ENCODE results near the gene PIGO. TPM values are rescaled to one million over a fixed set of nuclear protein-coding genes. Genes with fewer than 3 reads are reported as not detected.
A peak's percentile ranks its signal among the peaks of the same experiment; 100 is the strongest.

PIGO gene
- total RNA-seq, 3 donors from 2014 or later, result 15.4 to 24.9 (median 18.0) TPM

DNA sequence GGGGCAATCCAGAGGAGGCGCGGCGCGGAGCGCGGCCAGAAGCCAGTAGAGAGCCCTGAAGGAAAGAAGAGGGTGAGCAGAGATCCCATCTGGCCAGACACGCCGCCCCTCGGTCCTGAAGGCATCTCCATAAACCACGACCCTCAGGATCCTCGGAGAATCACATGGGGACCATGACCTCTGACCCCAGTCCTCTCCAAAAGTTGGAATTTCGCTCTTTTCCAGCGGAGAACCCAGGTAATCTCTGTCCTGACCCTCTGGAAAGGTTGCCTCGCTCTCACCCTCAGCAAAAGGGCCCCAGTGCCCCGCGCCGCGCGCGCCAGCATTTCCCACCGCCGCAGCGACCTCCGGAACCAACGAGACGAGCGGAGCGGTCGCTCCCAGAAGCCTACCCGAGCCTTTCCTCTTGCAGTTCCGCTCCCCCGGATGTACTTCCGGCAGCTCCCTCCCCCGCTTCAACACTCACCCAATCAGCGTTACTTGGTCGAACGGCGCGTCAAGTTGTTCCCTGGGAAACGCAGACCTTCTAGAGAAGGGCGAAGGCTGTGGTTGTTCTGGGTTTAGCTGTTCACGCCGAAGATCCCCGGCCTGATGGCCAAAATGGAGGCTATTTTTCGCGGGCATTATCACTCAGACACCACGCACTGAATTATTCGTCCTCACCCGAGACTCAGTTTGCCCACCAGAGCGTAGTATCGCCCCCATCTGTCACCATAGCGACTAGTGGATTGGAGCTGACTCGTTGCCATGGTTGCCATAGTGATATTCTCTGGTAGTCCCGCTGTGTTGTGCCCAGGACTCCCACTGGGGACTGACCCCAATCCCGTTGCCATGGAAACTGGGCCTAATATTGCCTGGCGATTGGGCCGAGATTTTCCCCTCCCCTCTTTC is 6.6 kb upstream of the PIGO start, which contains the start of gene STOML2:
Gene STOML2 (minus strand): TSS at position 363 of the 891 bp plus-strand sequence. CDS start 37 bp downstream, at position 326.
- no peaks in the 10 kb centered on the region for H3K9me3 ChIP-seq
- H3K27ac ChIP-seq, result peak within 1 kb of the TSS; percentile 93 to 97
- intact Hi-C loops (cut with DNase I; ENCODE audit: low total_unique reads), result no loop called here
- peak within 1 kb of the TSS; percentile 58 to 83 (median 80) for H3K4me3 ChIP-seq
- H3K36me3 ChIP-seq, result no peaks in the 10 kb centered on the region
- no peaks in the 10 kb centered on the region for H3K27me3 ChIP-seq
- TF ChIP-seq POLR2A (IDR thresholded peaks at IDR 0.05) (peak; percentile 68), POLR2AphosphoS5 (IDR thresholded peaks at IDR 0.05) (peak; percentile 84 to 94 (median 91))
- TF ChIP-seq, protein P1, sequence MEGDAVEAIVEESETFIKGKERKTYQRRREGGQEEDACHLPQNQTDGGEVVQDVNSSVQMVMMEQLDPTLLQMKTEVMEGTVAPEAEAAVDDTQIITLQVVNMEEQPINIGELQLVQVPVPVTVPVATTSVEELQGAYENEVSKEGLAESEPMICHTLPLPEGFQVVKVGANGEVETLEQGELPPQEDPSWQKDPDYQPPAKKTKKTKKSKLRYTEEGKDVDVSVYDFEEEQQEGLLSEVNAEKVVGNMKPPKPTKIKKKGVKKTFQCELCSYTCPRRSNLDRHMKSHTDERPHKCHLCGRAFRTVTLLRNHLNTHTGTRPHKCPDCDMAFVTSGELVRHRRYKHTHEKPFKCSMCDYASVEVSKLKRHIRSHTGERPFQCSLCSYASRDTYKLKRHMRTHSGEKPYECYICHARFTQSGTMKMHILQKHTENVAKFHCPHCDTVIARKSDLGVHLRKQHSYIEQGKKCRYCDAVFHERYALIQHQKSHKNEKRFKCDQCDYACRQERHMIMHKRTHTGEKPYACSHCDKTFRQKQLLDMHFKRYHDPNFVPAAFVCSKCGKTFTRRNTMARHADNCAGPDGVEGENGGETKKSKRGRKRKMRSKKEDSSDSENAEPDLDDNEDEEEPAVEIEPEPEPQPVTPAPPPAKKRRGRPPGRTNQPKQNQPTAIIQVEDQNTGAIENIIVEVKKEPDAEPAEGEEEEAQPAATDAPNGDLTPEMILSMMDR (IDR thresholded peaks at IDR 0.05), result no peak
- peaks cover 3 to 10% of the 10 kb centered on the region in 2 donors for H3K4me1 ChIP-seq
- peak; percentile 94 to 95 for DNase-seq (ENCODE audit: low spot score in 2 of 2)

DNA sequence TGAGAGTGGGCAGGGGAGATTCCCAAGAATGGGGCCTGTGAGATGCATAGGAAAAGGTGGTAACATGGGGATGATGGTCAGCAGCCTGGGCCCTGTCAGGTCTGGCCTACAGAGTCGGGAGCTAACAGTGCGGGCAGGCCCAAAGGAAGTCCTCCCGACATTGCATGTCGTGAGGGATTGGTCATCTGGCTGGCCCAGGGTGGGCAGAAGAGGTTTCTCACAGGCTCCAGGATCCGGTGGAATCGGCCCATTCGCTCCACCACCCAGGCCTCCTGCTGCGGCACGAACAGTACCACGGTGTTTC is 6.0 kb upstream of the PIGO start:
- no peaks in the 10 kb centered on the region for H3K36me3 ChIP-seq

DNA sequence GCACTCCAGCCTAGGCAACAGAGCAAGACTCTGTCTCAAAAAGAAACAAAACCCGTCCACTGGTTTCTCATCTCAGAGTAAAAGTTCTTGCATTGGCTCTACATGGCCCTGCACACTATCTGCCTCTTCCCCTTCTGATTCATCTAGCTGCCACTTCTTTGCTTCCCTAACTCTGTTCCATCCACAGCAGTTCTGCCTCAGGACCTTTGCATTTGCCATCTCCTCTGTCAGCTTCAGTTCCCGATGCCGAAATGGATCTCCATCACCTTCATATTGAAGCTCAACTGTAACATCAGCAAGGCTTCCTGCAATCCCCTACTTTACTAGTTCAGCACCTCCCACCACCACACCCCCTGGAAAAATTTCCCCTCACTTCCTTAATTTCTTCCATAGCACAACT is 1.2 kb upstream of the PIGO start:
- H3K36me3 ChIP-seq, result no peaks in the 10 kb centered on the region
- no peak for DNase-seq (ENCODE audit: low spot score in 2 of 2)
- peaks cover 0 to 21% of the 10 kb centered on the region in 2 donors for H3K4me1 ChIP-seq
- H3K4me3 ChIP-seq, result no peak overlapping the region
- no peak overlapping the region for H3K27ac ChIP-seq
- TF ChIP-seq, protein P1 (IDR thresholded peaks at IDR 0.05), result no peak
- no peak for TF ChIP-seq POLR2A (IDR thresholded peaks at IDR 0.05)
- no peak for TF ChIP-seq POLR2AphosphoS5 (IDR thresholded peaks at IDR 0.05)
- H3K9me3 ChIP-seq, result no peaks in the 10 kb centered on the region
- no peaks in the 10 kb centered on the region for H3K27me3 ChIP-seq
- intact Hi-C loops (cut with DNase I; ENCODE audit: low total_unique reads), result loop anchor here (2.0 to 10.0 kb wide), 2 partner anchors 27 to 377 kb away; no protein-coding TSS in a partner anchor

More for the DNA sequence above, 6.0 kb upstream of the PIGO start:
- intact Hi-C loops (cut with DNase I; ENCODE audit: low total_unique reads), result no loop called here
- no peaks in the 10 kb centered on the region for H3K9me3 ChIP-seq
- H3K27ac ChIP-seq, result peak overlapping the region; percentile 93 to 97
- DNase-seq (ENCODE audit: low spot score in 2 of 2), result no peak
- no peaks in the 10 kb centered on the region for H3K27me3 ChIP-seq
- H3K4me1 ChIP-seq, result peaks cover 3 to 10% of the 10 kb centered on the region in 2 donors
- peak overlapping the region; percentile 58 to 83 (median 80) for H3K4me3 ChIP-seq
- TF ChIP-seq, protein P1 (IDR thresholded peaks at IDR 0.05), result no peak
- TF ChIP-seq POLR2A (IDR thresholded peaks at IDR 0.05) (no peak), POLR2AphosphoS5 (IDR thresholded peaks at IDR 0.05) (no peak)

DNA sequence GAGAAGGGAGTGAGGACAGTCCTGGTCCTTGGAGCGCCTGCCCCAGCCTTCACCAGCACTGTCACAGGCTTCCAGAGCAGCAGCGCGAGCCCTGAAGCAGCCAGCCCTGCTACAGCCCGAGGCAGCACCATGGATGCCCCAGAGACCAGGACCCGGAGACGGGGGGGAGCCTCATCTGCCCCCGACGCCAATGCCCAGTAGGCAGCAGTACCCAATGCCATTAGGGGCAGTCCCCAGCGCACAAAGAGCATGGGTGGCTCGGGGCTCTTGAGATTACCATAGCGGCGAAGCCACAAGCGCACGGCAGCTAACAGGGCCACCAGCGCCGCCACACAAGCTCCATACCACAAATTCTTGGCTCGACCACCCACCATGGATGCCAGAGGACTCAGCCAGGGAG is 4.9 kb downstream of the PIGO start:
- no peak overlapping the region for H3K27ac ChIP-seq
- no peaks in the 10 kb centered on the region for H3K27me3 ChIP-seq
- intact Hi-C loops (cut with DNase I; ENCODE audit: low total_unique reads), result loop anchor here (10.0 kb wide), 1 partner anchor 383 kb away; no protein-coding TSS in a partner anchor
- peaks cover 0 to 7% of the 10 kb centered on the region in 2 donors for H3K4me1 ChIP-seq
- no peaks in the 10 kb centered on the region for H3K9me3 ChIP-seq
- H3K36me3 ChIP-seq, result peaks cover 18% of the 10 kb centered on the region
- TF ChIP-seq POLR2AphosphoS5 (IDR thresholded peaks at IDR 0.05) (no peak), POLR2A (IDR thresholded peaks at IDR 0.05) (no peak)
- TF ChIP-seq, protein P1 (IDR thresholded peaks at IDR 0.05), result no peak
- no peak for DNase-seq (ENCODE audit: low spot score in 2 of 2)
- no peak overlapping the region for H3K4me3 ChIP-seq

DNA sequence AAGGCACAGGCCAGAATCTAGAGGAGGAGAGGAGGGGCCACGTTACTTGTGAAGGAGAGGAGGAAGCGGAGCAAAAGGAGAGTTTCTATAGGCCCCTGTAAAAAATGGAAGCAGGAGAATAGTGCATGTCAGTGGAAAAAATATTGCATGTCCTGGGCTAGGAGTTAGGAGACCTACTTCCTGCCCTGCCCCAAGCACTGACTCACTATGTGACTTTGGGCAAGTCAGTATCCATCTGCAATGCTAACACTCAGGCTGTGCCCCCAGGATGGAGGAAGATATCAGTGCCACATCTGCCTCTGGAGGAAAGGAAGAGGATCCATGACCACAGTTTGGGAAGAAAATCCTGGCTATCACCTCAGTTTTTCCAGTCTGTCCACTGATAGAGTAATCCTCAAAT is 7.0 kb downstream of the PIGO start:
- H3K36me3 ChIP-seq, result peaks cover 18% of the 10 kb centered on the region
- no peak overlapping the region for H3K27ac ChIP-seq
- H3K4me1 ChIP-seq, result no peaks in the 10 kb centered on the region
- no peaks in the 10 kb centered on the region for H3K27me3 ChIP-seq
- TF ChIP-seq, protein P1 (IDR thresholded peaks at IDR 0.05), result no peak
- TF ChIP-seq POLR2AphosphoS5 (IDR thresholded peaks at IDR 0.05) (no peak), POLR2A (IDR thresholded peaks at IDR 0.05) (no peak)
- intact Hi-C loops (cut with DNase I; ENCODE audit: low total_unique reads), result no loop called here
- no peaks in the 10 kb centered on the region for H3K9me3 ChIP-seq
- no peak for DNase-seq (ENCODE audit: low spot score in 2 of 2)
- H3K4me3 ChIP-seq, result no peak overlapping the region

All from breast epithelium (tissue), 4 donors.